ENCODE results near the gene CYRIA. TPM values are rescaled to one million over a fixed set of nuclear protein-coding genes. Genes with fewer than 3 reads are reported as not detected.

CYRIA gene
- total RNA-seq, 4 donors from 2014 or later: 0.42 to 5.1 (median 1.8) TPM

GRCh38 chr2:16680781-16681180 is 15.1 kb upstream of the CYRIA start:
- no peak for TF ChIP-seq POLR2A (IDR thresholded peaks at IDR 0.05)
- TF ChIP-seq CTCF (IDR thresholded peaks at IDR 0.05): no peak
- H3K27me3 ChIP-seq: peaks cover 0 to 3% (median 0%) of the 10 kb centered on the region in 4 donors
- no peak overlapping the region for H3K27ac ChIP-seq
- DNase-seq: no peak
- H3K4me3 ChIP-seq: no peak overlapping the region
- no peaks in the 10 kb centered on the region for H3K4me1 ChIP-seq
- no peaks in the 10 kb centered on the region for H3K36me3 ChIP-seq
- 84 to 87% methylated on average over 5 of the region's 5 CpGs for WGBS, 2 donors
- no peaks in the 10 kb centered on the region for H3K9me3 ChIP-seq
- intact Hi-C loops (cut with DNase I): no loop called here

- no peaks in the 10 kb centered on the region for H3K9me3 ChIP-seq
- no peak for DNase-seq
- H3K4me3 ChIP-seq: no peak overlapping the region
- intact Hi-C loops (cut with DNase I): no loop called here
- H3K27me3 ChIP-seq: peaks cover 0 to 3% (median 0%) of the 10 kb centered on the region in 4 donors
- TF ChIP-seq POLR2A (IDR thresholded peaks at IDR 0.05) (no peak), CTCF (IDR thresholded peaks at IDR 0.05) (no peak)
- H3K4me1 ChIP-seq: no peaks in the 10 kb centered on the region
- H3K27ac ChIP-seq: no peak overlapping the region
- H3K36me3 ChIP-seq: no peaks in the 10 kb centered on the region
- 65 to 69% methylated on average over 1 of the region's 1 CpG for WGBS, 2 donors
Measured at GRCh38 chr2:16680304-16680703, 14.7 kb upstream of the CYRIA start.

- Histone ChIP-seq H3K4me1 (peaks cover 0 to 1% (median 0%) of the 10 kb centered on the region in 3 donors), H3K27ac (no peak overlapping the region), H3K36me3 (no peaks in the 10 kb centered on the region), H3K4me3 (no peak overlapping the region), H3K9me3 (no peaks in the 10 kb centered on the region), H3K27me3 (no peaks in the 10 kb centered on the region)
- intact Hi-C loops (cut with DNase I): no loop called here
- no peak for TF ChIP-seq POLR2A (IDR thresholded peaks at IDR 0.05)
- no peak for TF ChIP-seq CTCF (IDR thresholded peaks at IDR 0.05)
- 84 to 95% methylated on average over 4 of the region's 4 CpGs for WGBS, 2 donors
- no peak for DNase-seq
Measured at GRCh38 chr2:16678964-16679363, 13.3 kb upstream of the CYRIA start.

GRCh38 chr2:16677875-16678274 is 12.2 kb upstream of the CYRIA start:
- Histone ChIP-seq H3K9me3 (no peaks in the 10 kb centered on the region), H3K27ac (no peak overlapping the region), H3K4me3 (no peak overlapping the region), H3K27me3 (no peaks in the 10 kb centered on the region), H3K36me3 (no peaks in the 10 kb centered on the region), H3K4me1 (peaks cover 0 to 5% (median 0%) of the 10 kb centered on the region in 3 donors)
- WGBS, 2 donors: 92 to 96% methylated on average over 1 of the region's 1 CpG
- no peak for DNase-seq
- TF ChIP-seq POLR2A (IDR thresholded peaks at IDR 0.05): no peak
- no peak for TF ChIP-seq CTCF (IDR thresholded peaks at IDR 0.05)
- intact Hi-C loops (cut with DNase I): no loop called here

- H3K4me1 ChIP-seq: peaks cover 0 to 5% (median 0%) of the 10 kb centered on the region in 3 donors
- H3K27me3 ChIP-seq: no peaks in the 10 kb centered on the region
- no peak overlapping the region for H3K27ac ChIP-seq
- TF ChIP-seq POLR2A (IDR thresholded peaks at IDR 0.05) (no peak), CTCF (IDR thresholded peaks at IDR 0.05) (no peak)
- DNase-seq: no peak
- no peak overlapping the region for H3K4me3 ChIP-seq
- WGBS, 2 donors: 92 to 93% methylated on average over 3 of the region's 3 CpGs
- intact Hi-C loops (cut with DNase I): no loop called here
- H3K9me3 ChIP-seq: no peaks in the 10 kb centered on the region
- H3K36me3 ChIP-seq: no peaks in the 10 kb centered on the region
Measured at GRCh38 chr2:16675781-16676180, 10.1 kb upstream of the CYRIA start.
